GM19238 (cell line): ENCODE data around the gene SLC16A13.
"Not testable (repeated sequence)": the region's sequence is repeated elsewhere in the genome, so short reads cannot be mapped to it uniquely, and the experiment has no call there.

Experiments
- DNase-seq: peaks from one replicate; pipeline ENCODE4 v3.0.0; 2011; ENCODE audit warnings: low spot score; ENCODE audit not compliant: insufficient read length

Gene SLC16A13

GRCh38 chr17:7035591-7036368 lies at the start of gene SLC16A13:
SLC16A13 (plus strand) TSS chr17:7036015; CDS start chr17:7036383, 368 bp downstream.
- peak; percentile 100 for DNase-seq

- no peak for DNase-seq
Measured at GRCh38 chr17:6986676-6987075, 49.1 kb upstream of the SLC16A13 start.

DNA sequence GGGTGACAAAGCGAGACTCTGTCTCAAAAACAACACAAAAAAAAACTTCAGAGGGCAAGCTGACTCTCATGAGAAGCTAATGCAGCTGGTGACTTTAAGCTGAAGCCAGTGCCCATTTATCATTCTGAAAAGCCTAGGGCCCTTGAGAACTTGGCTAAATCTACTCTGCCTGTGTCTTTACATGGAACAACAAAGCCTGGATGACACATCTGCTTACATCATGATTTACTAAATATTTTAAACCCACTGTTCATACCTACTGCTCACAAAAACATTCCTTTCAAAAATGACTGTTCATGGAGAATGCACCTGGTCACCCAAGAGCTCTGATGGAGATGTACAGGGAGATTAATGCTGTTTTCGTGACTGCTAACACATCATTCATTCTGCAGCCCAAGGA lies 46.0 kb upstream of the SLC16A13 start:
- DNase-seq, result no peak

DNA sequence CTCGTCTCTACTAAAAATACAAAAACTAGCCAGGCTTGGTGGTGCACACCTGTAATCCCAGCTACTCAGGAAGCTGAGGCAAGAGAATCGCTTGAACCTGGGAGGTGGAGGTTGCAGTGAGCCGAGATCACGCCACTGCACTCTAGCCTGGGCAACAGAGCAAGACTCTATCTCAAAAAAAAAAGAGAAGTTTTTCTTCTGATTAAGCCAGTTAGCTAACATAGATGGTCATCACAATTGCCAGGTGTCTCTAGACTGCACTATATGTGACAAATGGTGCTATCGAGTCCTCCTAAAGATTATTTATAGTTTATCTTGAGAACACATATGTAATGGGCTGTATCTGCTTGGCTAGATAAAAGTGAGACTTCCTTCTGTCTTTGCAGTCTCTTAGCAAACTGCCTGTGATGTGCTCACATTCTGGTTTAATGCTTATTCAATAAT lies 42.2 kb upstream of the SLC16A13 start:
- not testable (repeated sequence) for DNase-seq

GRCh38 chr17:6994118-6994598 lies 41.7 kb upstream of the SLC16A13 start:
- no peak for DNase-seq

DNA sequence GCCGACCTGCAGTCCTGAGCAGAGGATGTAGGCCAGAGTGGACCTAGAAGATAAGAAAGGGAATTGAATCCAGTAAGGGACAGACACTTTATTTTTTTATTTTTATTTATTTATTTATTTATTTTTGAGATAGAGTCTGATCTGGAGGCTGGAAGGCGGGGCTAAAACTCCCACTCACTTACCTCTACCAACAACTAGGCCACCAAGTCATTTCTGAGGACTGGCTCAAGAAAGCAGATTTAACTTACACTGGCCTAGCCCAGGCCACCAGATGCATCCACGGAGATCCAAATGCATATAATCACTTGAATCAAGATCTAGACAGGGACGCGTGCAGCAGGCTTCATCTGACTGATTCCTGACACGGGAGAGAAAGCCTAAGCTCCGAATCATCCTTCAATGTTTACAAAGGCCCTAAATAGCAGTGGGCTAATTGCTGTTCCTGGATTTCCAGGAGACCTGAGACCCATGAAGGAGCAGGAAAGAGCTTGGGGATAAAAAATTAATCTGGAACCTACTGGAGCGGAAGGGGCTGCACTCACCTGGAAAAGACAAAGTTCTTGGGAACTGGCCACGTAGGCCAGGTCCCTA lies 41.1 kb upstream of the SLC16A13 start:
- DNase-seq, result no peak

- DNase-seq, result no peak
Measured at GRCh38 chr17:6995500-6996255, 40.1 kb upstream of the SLC16A13 start, which contains the start of gene ALOX12. ALOX12 (plus strand) TSS chr17:6996049; CDS start chr17:6996118, 69 bp downstream.

DNA sequence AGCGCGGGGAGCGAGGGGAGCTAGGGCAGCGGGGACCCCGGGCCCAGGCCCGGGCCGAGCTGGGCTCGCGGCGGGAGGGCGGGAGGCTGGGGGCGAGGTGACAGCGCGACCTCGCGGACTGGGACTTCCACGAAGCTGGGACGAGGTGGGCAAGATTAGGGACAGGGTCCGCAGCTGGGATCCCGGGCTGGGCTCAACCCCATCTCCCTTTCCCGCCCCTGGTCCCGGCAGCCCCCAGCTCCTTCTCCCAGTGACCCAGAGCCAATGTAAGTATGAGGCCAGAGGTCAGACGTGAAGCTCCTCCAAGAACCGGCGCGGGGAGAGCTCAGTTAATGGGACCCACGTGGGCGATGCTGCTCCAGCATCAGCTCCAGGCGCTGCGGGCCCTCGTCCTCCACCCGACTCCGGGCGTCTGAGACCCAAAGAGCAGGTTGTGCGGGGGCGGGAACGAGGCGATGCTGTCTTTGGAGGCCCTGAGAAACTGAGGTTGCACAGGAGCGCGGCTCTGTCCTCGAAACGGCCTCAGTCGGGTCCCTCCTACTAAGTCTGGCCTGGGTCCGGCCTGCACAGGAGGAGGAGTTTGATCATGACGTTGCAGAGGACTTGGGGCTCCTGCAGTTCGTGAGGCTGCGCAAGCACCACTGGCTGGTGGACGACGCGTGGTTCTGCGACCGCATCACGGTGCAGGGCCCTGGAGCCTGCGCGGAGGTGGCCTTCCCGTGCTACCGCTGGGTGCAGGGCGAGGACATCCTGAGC lies 39.4 kb upstream of the SLC16A13 start:
- no peak for DNase-seq

GRCh38 chr17:6997171-6997570 lies 38.6 kb upstream of the SLC16A13 start:
- DNase-seq, result no peak

GRCh38 chr17:6998855-6999508 lies 36.8 kb upstream of the SLC16A13 start:
- no peak for DNase-seq

DNA sequence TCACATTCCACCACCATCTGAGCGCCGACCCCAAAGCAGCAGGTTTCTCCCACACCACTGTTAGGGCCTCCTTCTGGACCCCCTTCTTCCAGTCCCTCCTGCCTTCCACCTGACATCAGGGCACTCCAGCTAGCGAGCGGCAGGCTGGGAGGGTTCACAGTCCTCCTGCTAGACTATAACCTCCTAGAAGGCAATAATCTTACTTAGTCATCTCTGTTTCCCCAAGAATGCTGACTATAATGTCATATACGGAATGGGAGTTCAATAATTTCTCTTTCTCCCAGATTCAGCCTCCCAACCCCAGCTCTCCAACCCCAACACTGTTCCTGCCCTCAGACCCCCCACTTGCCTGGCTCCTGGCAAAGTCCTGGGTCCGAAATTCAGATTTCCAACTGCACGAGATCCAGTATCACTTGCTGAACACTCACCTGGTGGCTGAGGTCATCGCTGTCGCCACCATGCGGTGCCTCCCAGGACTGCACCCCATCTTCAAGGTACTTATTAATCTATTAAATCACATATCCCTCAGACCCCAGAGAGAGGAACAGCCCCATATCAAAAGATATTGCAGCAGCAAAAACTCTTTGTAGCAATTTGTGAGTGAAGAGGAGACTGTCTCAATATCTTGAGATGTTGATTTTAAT lies 34.4 kb upstream of the SLC16A13 start:
- no peak for DNase-seq

GRCh38 chr17:7002288-7003047 lies 33.3 kb upstream of the SLC16A13 start:
- no peak for DNase-seq

- no peak for DNase-seq
Measured at GRCh38 chr17:7003745-7004144, 32.1 kb upstream of the SLC16A13 start.

DNA sequence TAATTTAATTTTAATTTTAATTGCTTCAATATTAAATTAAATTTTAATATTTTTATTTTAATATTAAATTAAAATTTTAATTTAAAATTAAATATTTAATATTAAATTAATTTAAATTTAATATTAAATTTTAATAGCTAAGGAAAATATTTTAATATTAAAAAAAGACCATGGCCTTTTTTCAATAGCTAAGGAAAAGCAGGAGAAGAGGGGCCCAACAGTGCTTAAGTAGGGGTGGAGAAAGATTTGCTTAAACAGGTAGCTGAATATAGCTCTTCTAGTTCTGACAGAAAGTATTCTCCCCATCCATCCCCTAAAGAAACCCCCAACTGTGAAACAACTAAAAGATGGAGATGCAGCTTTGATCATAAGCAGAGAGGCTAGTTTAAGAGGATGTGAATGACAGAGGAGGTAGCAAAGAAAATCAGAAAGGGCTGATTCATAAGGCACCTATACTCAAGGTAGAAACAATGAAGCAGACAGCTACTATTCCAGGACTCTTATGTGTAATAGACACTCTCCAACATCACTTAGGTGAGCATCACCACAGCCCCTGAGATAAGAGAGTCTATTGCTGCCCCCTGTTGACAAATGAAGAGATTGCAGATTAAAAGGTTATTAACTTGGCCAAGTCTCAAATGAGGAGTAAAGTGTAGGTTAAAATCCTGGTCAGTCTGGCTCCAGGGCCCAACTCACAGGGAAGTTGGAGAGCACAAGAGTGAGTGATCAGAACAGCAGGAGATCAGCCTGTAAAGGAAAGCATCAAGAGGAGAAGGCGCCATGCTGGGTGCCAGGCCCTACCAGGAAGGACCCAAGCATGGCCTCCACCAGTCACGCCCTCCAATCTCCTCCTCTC lies 31.2 kb upstream of the SLC16A13 start:
- DNase-seq, result peak; percentile 44

DNA sequence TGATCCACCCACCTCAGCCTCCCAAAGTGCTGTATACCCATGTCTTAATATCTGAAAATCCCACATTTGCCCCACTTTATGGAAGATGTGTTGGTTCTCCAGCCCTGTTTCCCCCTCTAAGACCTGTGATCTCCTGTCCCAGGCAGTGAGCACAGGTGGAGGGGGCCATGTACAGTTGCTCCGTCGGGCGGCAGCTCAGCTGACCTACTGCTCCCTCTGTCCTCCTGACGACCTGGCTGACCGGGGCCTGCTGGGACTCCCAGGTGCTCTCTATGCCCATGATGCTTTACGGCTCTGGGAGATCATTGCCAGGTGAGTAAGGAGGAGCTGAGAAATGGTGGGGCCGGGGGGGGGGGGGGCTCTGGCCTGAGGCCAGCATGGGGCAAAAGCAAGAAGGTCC lies 30.1 kb upstream of the SLC16A13 start:
- DNase-seq, result no peak

- DNase-seq, result no peak
Measured at GRCh38 chr17:7007143-7007542, 28.7 kb upstream of the SLC16A13 start.

DNA sequence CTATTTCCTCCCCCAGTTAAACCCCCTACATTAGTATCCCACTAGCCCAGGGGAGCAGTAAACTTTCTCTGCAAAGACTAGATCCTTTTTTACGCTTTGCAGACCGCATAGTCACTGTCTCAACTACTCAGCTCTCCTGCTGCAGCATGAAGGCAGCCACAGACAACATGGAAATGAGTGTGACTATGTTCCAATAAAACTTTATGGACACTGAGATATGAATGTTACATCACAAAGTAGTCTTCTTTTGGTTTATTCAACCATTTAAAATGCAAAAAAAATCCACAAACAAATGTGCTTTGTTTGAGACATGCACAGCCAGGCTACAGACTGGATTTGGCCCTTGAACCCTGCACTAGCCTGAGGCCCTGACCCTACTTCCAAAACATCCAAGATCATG lies 25.3 kb upstream of the SLC16A13 start:
- no peak for DNase-seq

DNA sequence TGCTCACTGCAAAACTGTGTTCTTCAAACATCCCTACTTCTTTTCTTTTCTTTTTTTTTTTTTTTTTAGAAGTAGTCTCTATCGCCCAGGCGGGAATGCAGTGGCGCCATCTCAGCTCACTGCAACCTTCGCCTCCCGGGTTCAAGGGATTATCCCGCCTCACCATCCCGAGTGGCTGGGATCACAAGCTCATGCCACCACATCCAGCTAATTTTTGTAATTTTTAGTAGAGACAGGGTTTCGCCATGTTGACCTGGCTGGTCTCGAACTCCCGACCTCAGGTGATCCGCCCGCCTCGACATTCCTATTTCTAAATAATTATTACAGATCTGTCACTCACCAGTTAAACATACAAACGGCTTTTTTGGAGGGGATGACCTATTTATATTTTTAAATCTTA lies 24.4 kb upstream of the SLC16A13 start:
- DNase-seq, result no peak

GRCh38 chr17:7011942-7012254 lies 23.9 kb upstream of the SLC16A13 start:
- DNase-seq, result no peak
